Fibroblast of lung (primary cell): ENCODE data around the gene TNIP1.

ENCODE experiments used
- EZH2 ChIP-seq: IDR thresholded peaks from 2 replicates; pipeline ENCODE4 v1.5.1; 2012; ENCODE audit warnings: low read length, control low read depth, mild to moderate bottlenecking; ENCODE audit errors: missing control alignments
- TF ChIP-seq, protein P1 (sequence below), 2 donors: IDR thresholded peaks in 1 of 2; conservative IDR thresholded peaks in 1 of 2; 1 replicate in 1 of 2; 2 replicates in 1 of 2; pipeline ENCODE4 v1.5.1; 2011 to 2012; ENCODE audit warnings: low read length in 2 of 2, control low read depth in 1 of 2, inconsistent platforms in 1 of 2, low read depth in 1 of 2, mild to moderate bottlenecking in 1 of 2

DNA sequence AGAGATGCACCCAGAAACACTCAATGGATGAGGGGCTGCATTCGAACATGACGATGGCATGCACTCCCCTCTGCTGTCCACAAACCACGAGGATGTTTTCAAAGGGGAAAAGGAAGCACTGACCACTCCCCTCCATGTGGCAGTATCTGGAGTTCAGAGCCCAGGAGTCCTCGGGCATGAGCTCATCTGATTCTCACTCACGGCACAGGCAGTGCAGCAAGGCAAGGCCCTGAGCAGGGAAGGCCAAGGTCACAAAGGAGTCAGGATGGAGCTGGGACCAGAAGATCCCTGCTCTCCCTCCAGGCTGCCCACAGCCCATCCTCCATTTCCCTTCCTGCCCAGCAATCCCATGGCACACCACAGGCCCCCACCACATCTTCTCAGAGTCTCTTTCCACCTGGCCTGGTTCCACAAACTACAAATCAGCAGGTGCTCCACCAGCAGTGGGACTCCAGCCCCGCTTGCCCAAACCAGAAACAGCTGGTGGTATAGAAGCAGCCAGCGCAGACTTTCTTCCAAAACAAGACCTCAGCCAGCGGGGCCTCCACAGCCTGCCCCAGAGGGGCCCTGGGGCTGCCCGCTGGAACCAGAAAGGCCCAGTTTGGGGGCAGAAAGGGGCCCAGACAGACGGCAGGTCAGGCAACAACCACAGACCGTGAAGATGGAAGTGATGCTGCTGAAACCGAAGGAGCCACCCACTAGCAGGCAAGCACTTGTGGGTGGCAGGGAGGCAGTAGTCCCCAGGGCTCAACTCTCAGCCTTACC, 12.2 kb downstream of the TNIP1 start:
- TF ChIP-seq, protein P1, sequence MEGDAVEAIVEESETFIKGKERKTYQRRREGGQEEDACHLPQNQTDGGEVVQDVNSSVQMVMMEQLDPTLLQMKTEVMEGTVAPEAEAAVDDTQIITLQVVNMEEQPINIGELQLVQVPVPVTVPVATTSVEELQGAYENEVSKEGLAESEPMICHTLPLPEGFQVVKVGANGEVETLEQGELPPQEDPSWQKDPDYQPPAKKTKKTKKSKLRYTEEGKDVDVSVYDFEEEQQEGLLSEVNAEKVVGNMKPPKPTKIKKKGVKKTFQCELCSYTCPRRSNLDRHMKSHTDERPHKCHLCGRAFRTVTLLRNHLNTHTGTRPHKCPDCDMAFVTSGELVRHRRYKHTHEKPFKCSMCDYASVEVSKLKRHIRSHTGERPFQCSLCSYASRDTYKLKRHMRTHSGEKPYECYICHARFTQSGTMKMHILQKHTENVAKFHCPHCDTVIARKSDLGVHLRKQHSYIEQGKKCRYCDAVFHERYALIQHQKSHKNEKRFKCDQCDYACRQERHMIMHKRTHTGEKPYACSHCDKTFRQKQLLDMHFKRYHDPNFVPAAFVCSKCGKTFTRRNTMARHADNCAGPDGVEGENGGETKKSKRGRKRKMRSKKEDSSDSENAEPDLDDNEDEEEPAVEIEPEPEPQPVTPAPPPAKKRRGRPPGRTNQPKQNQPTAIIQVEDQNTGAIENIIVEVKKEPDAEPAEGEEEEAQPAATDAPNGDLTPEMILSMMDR (conservative IDR thresholded peaks at IDR 0.05 in 1 of 2, IDR thresholded peaks at IDR 0.05 in 1 of 2; ENCODE audit: low read depth in 1 of 2, low read length in 2 of 2), result no peak
- TF ChIP-seq EZH2, result no peak
